ENCODE results near the gene GNG14. TPM values are rescaled to one million over a fixed set of nuclear protein-coding genes. Genes with fewer than 3 reads are reported as not detected.
A peak's percentile ranks its signal among the peaks of the same experiment; 100 is the strongest.

GNG14 gene
- total and polyA plus RNA-seq, 2 donors (not counting 3 experiments of a cell fraction or from before 2014, with no cell fraction given): not detected

DNA sequence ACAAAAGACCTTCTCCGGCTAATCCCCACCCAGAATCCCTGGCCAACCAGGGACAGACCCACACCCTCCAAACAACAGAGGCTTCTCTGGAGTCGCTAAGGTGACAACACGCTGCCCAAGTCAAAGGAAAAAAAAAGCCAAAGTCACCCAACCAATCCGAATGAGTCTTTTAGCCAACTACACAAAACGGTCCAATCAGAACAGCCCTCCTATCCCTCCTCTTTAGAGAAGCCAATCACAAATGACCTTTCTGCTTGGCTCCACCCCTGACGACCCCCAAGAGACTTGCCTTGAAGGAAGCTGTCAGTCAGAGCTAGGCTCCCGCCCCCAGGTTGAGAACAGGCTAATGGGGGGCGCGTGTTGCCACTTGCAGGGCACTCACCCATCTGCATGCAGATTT is 15.2 kb downstream of the GNG14 start:
- no peaks in the 10 kb centered on the region for H4K20me1 ChIP-seq (replicated peaks; ENCODE audit: control insufficient read depth, extremely low read depth, insufficient read depth, low read length)
- no peaks in the 10 kb centered on the region for H3K9me1 ChIP-seq (replicated peaks; ENCODE audit: control insufficient read depth, extremely low read depth, insufficient read depth, low read length)
- no TSS peak for BruUV-seq (replicated peaks)
- ChIA-PET POLR2A (no interaction called here), CTCF (no interaction called here)
- no peaks in the 10 kb centered on the region for H3K9me3 ChIP-seq (replicated peaks; ENCODE audit: control insufficient read depth, insufficient read depth, low read length)
- peak; percentile 60 for DNase-seq (ENCODE audit: low read depth, low spot score)
- no peak overlapping the region for H3K4me3 ChIP-seq (replicated peaks in 1 of 3; ENCODE audit: insufficient read depth in 1 of 3, low read depth in 1 of 3, low read length in 3 of 3)
- no peaks in the 10 kb centered on the region for H3K4me1 ChIP-seq (ENCODE audit: control insufficient read depth, extremely low read depth, insufficient read depth, low read length)
- no peaks in the 10 kb centered on the region for H3K79me2 ChIP-seq (ENCODE audit: control insufficient read depth, insufficient read depth, low read length)
- no peak overlapping the region for H3K4me2 ChIP-seq (ENCODE audit: insufficient read depth, low read length)
- no peak overlapping the region for H3K9ac ChIP-seq (replicated peaks; ENCODE audit: extremely low read depth, insufficient read depth, low read length)
- no peak overlapping the region for H3K27ac ChIP-seq (ENCODE audit: insufficient read depth, low read depth, low read length)
- peaks cover 17 to 54% of the 10 kb centered on the region in 2 experiments for H3K36me3 ChIP-seq (ENCODE audit: control insufficient read depth in 2 of 2, extremely low read depth in 1 of 2, insufficient read depth in 2 of 2, low read length in 2 of 2)
- dilution Hi-C loops (cut with MboI; ENCODE audit: extremely low pct_ligation_motif_present, low sequenced_read_pairs): no loop called here
- no peak overlapping the region for H2AFZ ChIP-seq (ENCODE audit: low read depth, low read length)
- peak; percentile 59 for FAIRE-seq
- intact Hi-C loops (cut with micrococcal nuclease): no loop called here
- TF ChIP-seq POLR2A (IDR thresholded peaks at IDR 0.05; ENCODE audit: low read depth, low read length) (no peak), GATA2 (IDR thresholded peaks at IDR 0.05; ENCODE audit: insufficient read depth, insufficient read length, low read depth, low read length) (no peak), MYC (IDR thresholded peaks at IDR 0.05; ENCODE audit: low read depth, low read length) (no peak), POLR2AphosphoS5 (IDR thresholded peaks at IDR 0.05; ENCODE audit: insufficient read depth, low read depth, low read length) (no peak), EZH2 (IDR thresholded peaks at IDR 0.05; ENCODE audit: borderline replicate concordance, low read depth, low read length, severe bottlenecking) (no peak), JUN (IDR thresholded peaks at IDR 0.05; ENCODE audit: borderline replicate concordance, insufficient read depth, insufficient read length, low read depth) (no peak), FOS (IDR thresholded peaks at IDR 0.05; ENCODE audit: borderline replicate concordance, insufficient read depth, low read length) (no peak)
- TF ChIP-seq, protein P1, sequence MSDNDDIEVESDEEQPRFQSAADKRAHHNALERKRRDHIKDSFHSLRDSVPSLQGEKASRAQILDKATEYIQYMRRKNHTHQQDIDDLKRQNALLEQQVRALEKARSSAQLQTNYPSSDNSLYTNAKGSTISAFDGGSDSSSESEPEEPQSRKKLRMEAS (IDR thresholded peaks at IDR 0.05; ENCODE audit: insufficient read depth, insufficient read length): no peak
- TF ChIP-seq, protein P2, sequence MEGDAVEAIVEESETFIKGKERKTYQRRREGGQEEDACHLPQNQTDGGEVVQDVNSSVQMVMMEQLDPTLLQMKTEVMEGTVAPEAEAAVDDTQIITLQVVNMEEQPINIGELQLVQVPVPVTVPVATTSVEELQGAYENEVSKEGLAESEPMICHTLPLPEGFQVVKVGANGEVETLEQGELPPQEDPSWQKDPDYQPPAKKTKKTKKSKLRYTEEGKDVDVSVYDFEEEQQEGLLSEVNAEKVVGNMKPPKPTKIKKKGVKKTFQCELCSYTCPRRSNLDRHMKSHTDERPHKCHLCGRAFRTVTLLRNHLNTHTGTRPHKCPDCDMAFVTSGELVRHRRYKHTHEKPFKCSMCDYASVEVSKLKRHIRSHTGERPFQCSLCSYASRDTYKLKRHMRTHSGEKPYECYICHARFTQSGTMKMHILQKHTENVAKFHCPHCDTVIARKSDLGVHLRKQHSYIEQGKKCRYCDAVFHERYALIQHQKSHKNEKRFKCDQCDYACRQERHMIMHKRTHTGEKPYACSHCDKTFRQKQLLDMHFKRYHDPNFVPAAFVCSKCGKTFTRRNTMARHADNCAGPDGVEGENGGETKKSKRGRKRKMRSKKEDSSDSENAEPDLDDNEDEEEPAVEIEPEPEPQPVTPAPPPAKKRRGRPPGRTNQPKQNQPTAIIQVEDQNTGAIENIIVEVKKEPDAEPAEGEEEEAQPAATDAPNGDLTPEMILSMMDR (IDR thresholded peaks at IDR 0.05; ENCODE audit: extremely low read depth in 1 of 2, insufficient read depth in 1 of 2, low read depth in 1 of 2, low read length in 2 of 2): no peak
- no peaks in the 10 kb centered on the region for H3K27me3 ChIP-seq (ENCODE audit: control insufficient read depth in 2 of 2, insufficient read depth in 2 of 2, low read length in 2 of 2)

All from endothelial cell of umbilical vein (primary cell).